ENCODE results near the gene IGBP1. TPM values are rescaled to one million over a fixed set of nuclear protein-coding genes. Genes with fewer than 3 reads are reported as not detected.

Gene IGBP1
- 43.2 TPM for total RNA-seq

- Histone ChIP-seq H3K27me3 (no peaks in the 10 kb centered on the region), H3K27ac (peak within 1 kb of the TSS; percentile 81), H3K9me3 (no peaks in the 10 kb centered on the region), H3K4me3 (peak within 1 kb of the TSS; percentile 35 to 69), H3K4me1 (peaks cover 13% of the 10 kb centered on the region), H3K36me3 (no peaks in the 10 kb centered on the region)
- TF ChIP-seq CTCF (IDR thresholded peaks at IDR 0.05) = peak in 2 of 3 experiments; percentile 4 to 38
- no peak for TF ChIP-seq POLR2A (IDR thresholded peaks at IDR 0.05)
- TF ChIP-seq POLR2AphosphoS5 (IDR thresholded peaks at IDR 0.05; ENCODE audit: insufficient read depth in 1 of 2, low read depth in 1 of 2) = peak; percentile 38 to 54
- intact Hi-C loops (cut with DNase I) = no loop called here
- peak in 1 of 2 donors; percentile 88 for DNase-seq (ENCODE audit: extremely low spot score in 2 of 2)
Measured at GRCh38 chrX:70133303-70134115, at the start of gene IGBP1. Gene IGBP1 (plus strand): TSS chrX:70133447. CDS start chrX:70133948, 501 bp downstream.

GRCh38 chrX:70084592-70085240 lies 48.5 kb upstream of the IGBP1 start:
- intact Hi-C loops (cut with DNase I) = no loop called here
- Histone ChIP-seq H3K27me3 (no peaks in the 10 kb centered on the region), H3K9me3 (no peaks in the 10 kb centered on the region)

GRCh38 chrX:70087857-70088630 lies 45.2 kb upstream of the IGBP1 start:
- Histone ChIP-seq H3K4me3 (no peak overlapping the region), H3K9me3 (no peaks in the 10 kb centered on the region), H3K27me3 (no peaks in the 10 kb centered on the region), H3K36me3 (no peaks in the 10 kb centered on the region), H3K27ac (no peak overlapping the region), H3K4me1 (no peaks in the 10 kb centered on the region)
- TF ChIP-seq POLR2AphosphoS5 (IDR thresholded peaks at IDR 0.05; ENCODE audit: insufficient read depth in 1 of 2, low read depth in 1 of 2) (no peak), POLR2A (IDR thresholded peaks at IDR 0.05) (no peak), CTCF (IDR thresholded peaks at IDR 0.05) (no peak)
- DNase-seq (ENCODE audit: extremely low spot score in 2 of 2) = no peak
- intact Hi-C loops (cut with DNase I) = no loop called here

More at GRCh38 chrX:70084592-70085240, 48.5 kb upstream of the IGBP1 start:
- Histone ChIP-seq H3K27ac (no peak overlapping the region), H3K36me3 (no peaks in the 10 kb centered on the region), H3K4me3 (no peak overlapping the region), H3K4me1 (no peaks in the 10 kb centered on the region)
- no peak for DNase-seq (ENCODE audit: extremely low spot score in 2 of 2)
- TF ChIP-seq POLR2AphosphoS5 (IDR thresholded peaks at IDR 0.05; ENCODE audit: insufficient read depth in 1 of 2, low read depth in 1 of 2) = no peak

GRCh38 chrX:70088751-70089150 lies 44.5 kb upstream of the IGBP1 start:
- Histone ChIP-seq H3K36me3 (no peaks in the 10 kb centered on the region), H3K27ac (no peak overlapping the region), H3K4me3 (no peak overlapping the region), H3K4me1 (no peaks in the 10 kb centered on the region), H3K9me3 (no peaks in the 10 kb centered on the region), H3K27me3 (no peaks in the 10 kb centered on the region)
- no peak for TF ChIP-seq POLR2A (IDR thresholded peaks at IDR 0.05)
- no peak for TF ChIP-seq CTCF (IDR thresholded peaks at IDR 0.05)
- TF ChIP-seq POLR2AphosphoS5 (IDR thresholded peaks at IDR 0.05; ENCODE audit: insufficient read depth in 1 of 2, low read depth in 1 of 2) = no peak
- intact Hi-C loops (cut with DNase I) = no loop called here
- no peak for DNase-seq (ENCODE audit: extremely low spot score in 2 of 2)

GRCh38 chrX:70089604-70090297 lies 43.5 kb upstream of the IGBP1 start:
- no peaks in the 10 kb centered on the region for H3K36me3 ChIP-seq
- TF ChIP-seq POLR2AphosphoS5 (IDR thresholded peaks at IDR 0.05; ENCODE audit: insufficient read depth in 1 of 2, low read depth in 1 of 2) = no peak
- no peak for TF ChIP-seq POLR2A (IDR thresholded peaks at IDR 0.05)
- DNase-seq (ENCODE audit: extremely low spot score in 2 of 2) = no peak
- intact Hi-C loops (cut with DNase I) = loop anchor here (10.0 kb wide), 1 partner anchor 555 kb away; no protein-coding TSS in a partner anchor
- no peaks in the 10 kb centered on the region for H3K4me1 ChIP-seq
- H3K27me3 ChIP-seq = no peaks in the 10 kb centered on the region
- H3K9me3 ChIP-seq = no peaks in the 10 kb centered on the region
- no peak overlapping the region for H3K4me3 ChIP-seq
- H3K27ac ChIP-seq = no peak overlapping the region

All from vagina (tissue), 2 donors.